Upper lobe of left lung (tissue), 4 donors: ENCODE data around the gene RAG2.

Experiments used
- EP300 ChIP-seq, 4 donors: sonication (generic); formaldehyde crosslinking; IDR thresholded peaks; one replicate each; pipeline ENCODE4 v1.5.1; 2017; ENCODE audit warnings: antibody characterized with exemption in 4 of 4, control low read depth in 2 of 4
- POLR2A ChIP-seq, 4 donors: fragments of 450-650 bp; IDR thresholded peaks; one replicate each; pipeline ENCODE4 v1.5.1; 2016 to 2017; ENCODE audit warnings: antibody characterized with exemption in 4 of 4, mild to moderate bottlenecking in 2 of 4
- POLR2AphosphoS5 ChIP-seq, 2 donors: sonication (generic); formaldehyde crosslinking; IDR thresholded peaks; one replicate each; pipeline ENCODE4 v1.5.1; 2017; ENCODE audit warnings: antibody characterized with exemption in 2 of 2
- TF ChIP-seq, protein P1 (sequence below), 6 experiments: fragments of 450-650 bp in 4 of 6; fragments of 200-600 bp in 2 of 6; sonication (generic) in 2 of 6; IDR thresholded peaks; one replicate each; pipeline ENCODE4 v1.5.1; 2016 to 2019; ENCODE audit warnings: antibody characterized with exemption in 6 of 6

DNA sequence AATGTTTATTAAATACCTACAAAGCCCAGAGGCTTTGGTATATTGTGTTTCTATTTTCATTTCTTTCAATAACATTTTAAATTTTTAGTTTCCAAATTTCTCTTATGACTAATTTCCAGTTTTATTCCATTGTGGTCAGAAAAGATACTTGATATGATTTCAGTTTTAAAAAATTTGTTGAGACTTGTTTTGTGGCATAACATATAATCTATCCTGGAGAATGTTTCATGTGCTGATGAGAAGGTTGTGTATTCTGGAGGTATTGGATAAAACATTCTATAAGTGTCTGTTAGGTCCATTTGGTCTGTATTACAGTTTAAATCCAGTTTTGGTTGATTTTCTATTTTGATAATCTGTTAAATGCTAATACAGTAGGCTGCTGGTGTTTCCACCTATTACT, 40.0 kb downstream of the RAG2 start:
- TF ChIP-seq, protein P1, sequence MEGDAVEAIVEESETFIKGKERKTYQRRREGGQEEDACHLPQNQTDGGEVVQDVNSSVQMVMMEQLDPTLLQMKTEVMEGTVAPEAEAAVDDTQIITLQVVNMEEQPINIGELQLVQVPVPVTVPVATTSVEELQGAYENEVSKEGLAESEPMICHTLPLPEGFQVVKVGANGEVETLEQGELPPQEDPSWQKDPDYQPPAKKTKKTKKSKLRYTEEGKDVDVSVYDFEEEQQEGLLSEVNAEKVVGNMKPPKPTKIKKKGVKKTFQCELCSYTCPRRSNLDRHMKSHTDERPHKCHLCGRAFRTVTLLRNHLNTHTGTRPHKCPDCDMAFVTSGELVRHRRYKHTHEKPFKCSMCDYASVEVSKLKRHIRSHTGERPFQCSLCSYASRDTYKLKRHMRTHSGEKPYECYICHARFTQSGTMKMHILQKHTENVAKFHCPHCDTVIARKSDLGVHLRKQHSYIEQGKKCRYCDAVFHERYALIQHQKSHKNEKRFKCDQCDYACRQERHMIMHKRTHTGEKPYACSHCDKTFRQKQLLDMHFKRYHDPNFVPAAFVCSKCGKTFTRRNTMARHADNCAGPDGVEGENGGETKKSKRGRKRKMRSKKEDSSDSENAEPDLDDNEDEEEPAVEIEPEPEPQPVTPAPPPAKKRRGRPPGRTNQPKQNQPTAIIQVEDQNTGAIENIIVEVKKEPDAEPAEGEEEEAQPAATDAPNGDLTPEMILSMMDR (IDR thresholded peaks at IDR 0.05) = no peak
- no peak for TF ChIP-seq POLR2A (IDR thresholded peaks at IDR 0.05)
- TF ChIP-seq EP300 (IDR thresholded peaks at IDR 0.05) = no peak
- TF ChIP-seq POLR2AphosphoS5 (IDR thresholded peaks at IDR 0.05) = no peak
